ENCODE results near the gene CLCN3.

DNA sequence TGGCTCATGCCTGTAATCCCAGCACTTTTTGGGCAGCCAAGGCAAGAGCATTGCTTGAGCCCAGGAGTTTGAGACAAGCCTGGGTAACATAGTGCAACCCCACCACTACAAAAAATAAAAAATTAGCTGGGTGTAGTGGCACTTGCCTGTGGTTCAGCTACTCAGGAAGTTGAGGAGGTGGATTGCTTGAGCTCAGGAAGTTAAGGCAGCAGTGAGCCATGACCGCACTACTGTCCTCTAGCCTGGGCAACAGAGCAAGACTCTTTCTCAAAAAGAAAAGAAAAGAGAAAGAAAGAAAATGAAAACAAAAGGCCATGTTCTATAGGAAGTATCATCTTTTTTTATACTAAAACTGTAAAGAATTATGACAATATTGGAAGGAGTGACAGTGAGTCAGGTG is 46.5 kb upstream of the CLCN3 start:
- TF ChIP-seq, protein P1, sequence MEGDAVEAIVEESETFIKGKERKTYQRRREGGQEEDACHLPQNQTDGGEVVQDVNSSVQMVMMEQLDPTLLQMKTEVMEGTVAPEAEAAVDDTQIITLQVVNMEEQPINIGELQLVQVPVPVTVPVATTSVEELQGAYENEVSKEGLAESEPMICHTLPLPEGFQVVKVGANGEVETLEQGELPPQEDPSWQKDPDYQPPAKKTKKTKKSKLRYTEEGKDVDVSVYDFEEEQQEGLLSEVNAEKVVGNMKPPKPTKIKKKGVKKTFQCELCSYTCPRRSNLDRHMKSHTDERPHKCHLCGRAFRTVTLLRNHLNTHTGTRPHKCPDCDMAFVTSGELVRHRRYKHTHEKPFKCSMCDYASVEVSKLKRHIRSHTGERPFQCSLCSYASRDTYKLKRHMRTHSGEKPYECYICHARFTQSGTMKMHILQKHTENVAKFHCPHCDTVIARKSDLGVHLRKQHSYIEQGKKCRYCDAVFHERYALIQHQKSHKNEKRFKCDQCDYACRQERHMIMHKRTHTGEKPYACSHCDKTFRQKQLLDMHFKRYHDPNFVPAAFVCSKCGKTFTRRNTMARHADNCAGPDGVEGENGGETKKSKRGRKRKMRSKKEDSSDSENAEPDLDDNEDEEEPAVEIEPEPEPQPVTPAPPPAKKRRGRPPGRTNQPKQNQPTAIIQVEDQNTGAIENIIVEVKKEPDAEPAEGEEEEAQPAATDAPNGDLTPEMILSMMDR (IDR thresholded peaks at IDR 0.05; ENCODE audit: poor library complexity): no peak
- no peak for TF ChIP-seq EZH2 (IDR thresholded peaks at IDR 0.05; ENCODE audit: borderline replicate concordance)
